Ammon's horn (tissue), 1 donor: ENCODE results near the gene ING2.

Experiments
- DNase-seq: peaks from one replicate; pipeline ENCODE4 v3.0.0-alpha.2; 2016; ENCODE audit warnings: low spot score

ING2 gene

DNA sequence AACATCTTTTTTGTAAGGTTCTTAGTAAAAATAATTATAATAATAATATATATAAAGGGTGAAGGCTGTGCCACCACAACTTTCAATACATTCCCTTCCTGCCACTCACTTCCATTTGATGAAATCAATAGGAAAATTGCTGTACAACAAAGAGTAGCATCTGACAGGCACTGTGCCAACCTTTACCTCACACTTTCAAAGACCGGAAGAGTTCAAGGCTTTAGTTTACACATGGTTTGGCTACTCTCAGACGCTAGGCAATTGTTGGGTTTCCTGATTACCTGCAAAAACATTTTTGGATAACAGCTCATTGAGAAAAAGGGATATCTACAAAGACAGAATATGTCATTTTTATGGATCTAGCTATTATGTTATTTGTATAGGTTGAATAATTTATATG is 5.5 kb upstream of the ING2 start:
- no peak for DNase-seq

DNA sequence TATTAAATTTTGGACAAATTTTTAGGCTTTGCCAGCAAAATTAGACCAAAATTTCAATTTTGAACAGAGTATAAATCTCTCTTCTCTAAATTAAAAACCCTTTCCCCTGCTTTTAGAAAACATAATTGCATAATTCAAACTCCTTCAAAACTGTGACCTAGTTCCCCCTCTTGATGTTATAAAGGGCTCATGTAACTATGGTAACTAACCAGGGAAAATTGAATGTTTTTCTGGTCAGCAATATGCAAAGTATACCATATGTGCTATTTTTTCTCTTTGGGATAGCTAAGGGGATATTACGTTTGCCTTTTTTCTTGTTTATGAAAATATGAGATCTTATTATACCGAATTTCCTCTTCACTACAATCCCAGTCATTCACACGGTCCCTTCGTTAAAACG is 5.1 kb upstream of the ING2 start:
- DNase-seq: no peak

DNA sequence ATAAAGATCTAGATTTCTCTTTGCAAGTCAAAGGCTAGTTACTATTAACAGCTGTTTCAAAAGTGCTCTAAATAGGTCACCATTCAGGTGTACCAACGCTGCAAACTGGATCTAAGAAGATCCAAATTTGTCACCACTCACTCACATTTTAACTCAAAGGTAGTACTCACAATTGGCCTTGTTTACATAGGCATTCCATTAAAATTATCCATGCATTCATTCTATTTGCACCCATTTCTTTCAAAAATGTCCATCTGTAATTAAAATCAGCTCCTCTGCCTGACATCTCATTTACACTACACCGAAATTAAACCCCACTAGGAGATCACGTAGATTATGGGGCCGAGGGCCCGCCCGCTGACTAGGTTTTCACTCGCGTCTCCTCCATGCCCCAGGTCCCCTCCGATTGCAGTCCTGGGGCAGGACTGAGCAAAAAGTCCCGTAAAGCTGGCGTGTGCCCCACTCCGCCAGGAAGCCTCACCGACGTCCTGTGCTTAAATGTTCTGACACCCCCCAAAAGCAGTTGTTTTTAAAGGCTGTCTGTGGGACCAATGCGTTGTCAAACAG is 1.3 kb upstream of the ING2 start:
- no peak for DNase-seq

- DNase-seq: peak; percentile 98
These were observed 561 bp upstream of the ING2 start for GRCh38 chr4:183504064-183504929.

GRCh38 chr4:183505611-183506388 is 942 bp downstream of the ING2 start:
- DNase-seq: peak; percentile 96

DNA sequence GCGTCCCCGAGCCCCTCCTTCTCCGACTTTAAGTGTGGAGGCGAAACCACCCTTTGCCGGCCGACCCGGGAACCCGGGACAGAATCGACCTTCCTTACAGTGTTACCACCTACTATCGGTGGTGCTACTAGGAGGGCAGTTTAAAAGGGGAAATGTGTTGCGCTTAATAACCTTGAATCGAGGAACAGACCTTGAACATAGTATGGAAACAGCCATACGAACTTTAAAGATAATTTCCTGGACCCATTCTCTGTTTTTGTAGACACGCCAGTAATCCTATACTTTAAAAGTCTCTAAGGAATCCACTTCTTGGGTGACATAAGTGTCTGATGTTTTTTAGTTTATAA is 1.5 kb downstream of the ING2 start:
- DNase-seq: no peak

DNA sequence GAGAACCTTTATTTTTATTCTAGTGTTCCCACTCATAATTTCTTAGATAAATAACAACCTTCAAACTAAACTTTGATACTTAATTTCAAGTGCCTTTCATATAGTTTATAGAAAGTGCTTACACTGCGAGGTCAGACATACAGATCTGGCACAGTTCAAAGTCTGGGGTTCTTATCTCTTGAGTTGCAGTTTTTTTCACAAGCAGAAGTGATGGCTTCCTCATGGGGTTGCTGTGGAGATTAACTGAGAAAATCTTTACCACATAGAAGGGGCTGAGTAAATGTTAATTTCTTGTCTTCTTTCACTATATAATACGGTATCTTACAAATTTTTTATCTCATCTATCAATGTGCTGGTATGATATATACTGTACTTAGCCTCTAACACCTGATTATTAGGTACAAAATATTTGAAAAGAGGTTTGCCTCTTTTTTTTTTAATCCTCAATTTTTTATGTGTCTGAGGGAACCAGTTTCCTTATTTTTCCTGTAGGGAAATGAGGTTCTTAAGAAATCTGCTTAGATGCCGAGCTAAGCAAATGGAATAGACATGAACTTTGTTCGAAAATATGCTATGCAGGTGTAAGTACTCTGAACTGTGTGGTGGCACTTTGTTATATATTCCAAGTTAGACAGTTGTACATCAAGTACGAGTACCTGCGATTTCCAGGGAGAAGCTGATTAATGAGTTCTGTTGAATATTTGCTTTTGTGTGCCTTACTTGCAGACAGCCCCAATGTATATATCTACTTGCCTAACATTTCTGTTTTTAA is 3.3 kb downstream of the ING2 start:
- no peak for DNase-seq

GRCh38 chr4:183508697-183509335 is 4.0 kb downstream of the ING2 start:
- DNase-seq: no peak

- DNase-seq: no peak
These were observed 10.6 kb downstream of the ING2 start for GRCh38 chr4:183515411-183515810.

DNA sequence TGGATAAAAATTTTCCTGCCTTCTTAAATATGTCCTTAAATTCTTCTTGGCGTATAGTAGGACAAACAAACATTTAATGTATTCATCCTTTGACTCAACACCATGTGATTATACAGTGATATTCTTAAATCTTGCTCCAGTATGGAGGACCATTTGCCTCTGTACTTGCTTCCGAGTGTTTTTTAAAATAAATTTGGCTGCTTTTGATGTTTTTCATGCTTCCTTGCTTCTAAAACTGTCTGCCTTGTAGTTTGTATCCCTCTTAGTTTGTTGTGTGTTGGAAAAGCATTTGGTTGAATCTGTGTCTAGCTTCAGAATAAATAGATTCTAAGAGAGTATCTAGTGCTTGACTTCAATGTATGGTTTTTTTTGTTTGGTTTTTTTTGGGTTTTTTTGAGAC is 12.3 kb downstream of the ING2 start:
- DNase-seq: no peak

DNA sequence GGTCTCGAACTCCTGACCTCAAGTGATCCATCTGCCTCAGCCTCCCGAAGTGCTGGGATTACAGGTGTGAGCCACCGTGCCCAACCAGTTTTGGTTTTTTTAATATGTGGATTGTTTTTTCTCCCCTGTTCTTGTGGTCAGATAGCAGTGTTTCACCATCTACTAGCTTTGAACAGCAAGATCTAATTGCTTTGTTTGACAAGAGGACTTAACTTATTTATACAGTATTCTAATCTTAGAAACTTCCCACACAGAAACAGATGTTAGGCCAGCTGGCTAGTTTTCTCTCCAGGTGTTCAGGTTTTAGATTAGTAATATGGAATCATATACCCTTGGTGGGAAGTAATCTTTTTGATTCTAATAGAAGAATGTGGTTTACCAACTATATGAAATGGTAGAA is 12.9 kb downstream of the ING2 start:
- no peak for DNase-seq

DNA sequence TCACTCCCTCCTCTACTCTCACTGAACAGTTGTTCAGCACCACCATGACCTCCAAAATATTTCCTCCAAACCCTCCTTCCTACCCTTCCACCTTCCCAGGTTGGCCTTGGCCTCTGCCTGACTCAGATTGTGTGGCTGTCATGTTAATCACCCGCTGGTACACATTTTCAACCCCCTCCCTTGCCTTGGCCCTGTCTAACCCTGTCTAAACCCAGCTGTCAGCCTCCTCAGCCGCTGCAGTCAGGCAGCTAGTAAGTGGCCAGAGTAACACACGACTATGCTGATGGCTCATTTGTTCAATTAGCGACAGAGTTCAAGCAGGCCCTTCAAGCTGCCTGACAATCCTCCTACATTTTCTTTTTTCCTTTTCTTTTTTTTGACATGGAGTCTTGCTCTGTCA is 18.0 kb downstream of the ING2 start:
- DNase-seq: no peak

DNA sequence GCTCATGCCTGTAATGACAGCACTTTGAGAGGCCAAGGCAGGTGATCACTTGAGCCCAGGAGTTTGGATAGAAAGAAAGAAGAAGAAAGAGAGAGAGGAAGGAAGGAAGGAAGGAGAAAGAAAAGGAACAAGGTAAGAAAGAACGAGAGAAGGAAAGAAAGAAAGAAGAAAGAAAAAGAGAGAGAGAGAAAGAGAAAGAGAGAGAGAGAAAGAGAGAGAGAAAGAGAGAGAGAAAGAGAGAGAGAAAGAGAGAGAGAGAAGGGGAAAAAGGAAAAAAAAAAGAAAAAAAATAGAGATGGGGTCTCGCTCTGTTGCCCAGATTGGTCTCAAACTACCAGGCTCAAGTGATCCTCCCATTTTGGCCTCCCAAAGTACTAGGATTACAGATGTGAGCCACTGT is 22.5 kb downstream of the ING2 start:
- no peak for DNase-seq

GRCh38 chr4:183532821-183533220 is 28.0 kb downstream of the ING2 start:
- DNase-seq: no peak

DNA sequence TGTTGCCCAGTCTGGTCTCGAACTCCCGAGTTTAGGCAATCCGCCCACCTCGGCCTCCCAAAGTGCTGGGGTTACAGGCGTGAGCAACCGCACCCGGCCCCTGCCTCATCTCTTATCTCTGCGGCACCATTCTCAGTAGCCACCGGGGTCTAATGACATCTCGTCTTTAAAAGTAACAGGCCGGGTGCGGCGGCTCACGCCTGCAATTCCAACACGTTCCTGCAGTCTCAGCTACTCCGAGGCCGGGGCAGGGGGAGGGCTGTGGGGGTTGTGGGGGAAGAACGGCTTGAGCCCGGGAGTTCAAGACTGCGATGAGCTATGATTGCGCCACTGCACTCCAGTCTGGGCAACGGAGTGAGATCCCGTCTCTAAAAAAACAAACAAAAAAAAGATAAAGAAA is 28.8 kb downstream of the ING2 start:
- DNase-seq: no peak

DNA sequence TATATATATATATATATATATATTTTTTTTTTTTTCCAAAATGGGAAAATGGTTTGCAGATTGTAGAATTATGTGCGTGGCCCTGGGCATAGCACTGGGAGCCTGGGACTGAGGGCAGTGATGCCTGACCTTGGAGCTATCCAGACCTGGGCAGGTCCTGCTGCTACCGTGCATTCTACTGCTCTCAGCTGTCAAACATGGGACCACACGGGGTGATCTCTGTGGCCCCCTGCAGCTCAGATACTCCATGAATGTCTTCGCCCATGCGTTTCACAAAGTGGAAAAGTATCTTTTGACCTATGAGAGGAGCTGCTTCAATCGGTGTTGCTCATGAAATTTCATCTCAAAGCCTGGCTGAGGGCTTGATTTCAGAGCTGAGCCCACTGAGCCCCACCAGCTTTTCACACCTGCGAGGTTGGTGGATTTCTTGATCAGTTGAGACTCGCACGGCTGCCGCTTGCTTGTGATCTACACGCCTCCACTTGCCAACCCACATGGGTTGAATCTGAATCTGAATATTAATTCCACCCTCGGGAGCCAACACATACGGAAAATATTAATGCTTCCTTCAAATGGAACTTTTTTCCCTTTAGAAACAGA is 35.7 kb downstream of the ING2 start:
- no peak for DNase-seq

DNA sequence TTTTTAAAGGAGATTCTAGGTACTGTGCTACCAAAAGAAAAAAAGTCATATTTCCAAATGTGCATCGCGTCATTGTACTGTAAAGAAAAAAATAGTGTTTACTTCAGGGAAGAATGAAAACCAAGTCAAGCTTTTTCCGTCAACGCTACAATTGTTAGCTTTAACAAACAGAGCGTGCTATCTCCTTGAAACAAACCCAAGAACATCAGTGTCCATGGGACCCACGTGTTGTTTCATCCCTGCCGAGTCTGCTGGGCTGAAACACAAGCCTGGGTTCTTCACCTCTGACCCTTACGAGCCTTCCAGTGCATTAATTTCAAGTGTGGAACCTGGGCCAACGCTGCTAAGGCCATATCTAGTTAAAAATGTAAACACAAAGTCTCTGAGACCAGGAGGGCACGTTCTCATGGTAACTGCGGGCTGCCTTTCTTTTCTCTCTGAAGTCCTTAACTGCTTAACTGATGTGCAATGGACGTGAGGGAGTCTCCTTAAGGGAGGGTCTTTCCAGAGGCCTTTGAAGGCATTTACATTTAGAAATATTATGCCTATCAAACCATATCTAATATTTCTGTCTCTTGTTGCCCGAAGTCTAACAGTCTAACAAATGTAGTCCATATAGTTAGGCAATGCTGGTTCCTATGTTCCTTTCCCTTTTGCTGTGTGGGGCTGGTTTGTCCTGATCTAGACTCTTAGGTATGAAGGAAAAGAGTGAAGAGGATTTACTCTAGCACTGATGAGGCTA is 36.3 kb downstream of the ING2 start:
- DNase-seq: no peak

GRCh38 chr4:183541752-183542040 is 36.8 kb downstream of the ING2 start:
- no peak for DNase-seq

DNA sequence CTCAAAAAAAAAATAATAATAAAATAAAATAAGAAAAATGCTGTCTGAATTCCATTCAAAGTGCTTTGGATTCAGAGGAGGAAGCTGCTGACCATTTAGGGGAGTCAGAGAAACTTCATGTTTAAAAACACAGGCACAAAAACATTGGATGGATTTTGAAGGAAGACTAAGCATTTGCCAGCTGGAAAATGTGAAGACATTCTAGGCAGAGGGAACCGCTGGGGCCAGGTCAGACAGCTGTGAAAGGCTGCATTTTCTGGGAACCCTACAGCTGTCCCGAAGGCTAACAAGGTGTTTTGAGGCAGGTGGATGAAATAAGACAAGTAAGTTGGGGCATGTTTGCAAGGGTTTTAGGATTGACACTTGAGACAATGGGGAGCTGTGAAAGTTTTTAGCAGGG is 38.6 kb downstream of the ING2 start:
- DNase-seq: no peak

DNA sequence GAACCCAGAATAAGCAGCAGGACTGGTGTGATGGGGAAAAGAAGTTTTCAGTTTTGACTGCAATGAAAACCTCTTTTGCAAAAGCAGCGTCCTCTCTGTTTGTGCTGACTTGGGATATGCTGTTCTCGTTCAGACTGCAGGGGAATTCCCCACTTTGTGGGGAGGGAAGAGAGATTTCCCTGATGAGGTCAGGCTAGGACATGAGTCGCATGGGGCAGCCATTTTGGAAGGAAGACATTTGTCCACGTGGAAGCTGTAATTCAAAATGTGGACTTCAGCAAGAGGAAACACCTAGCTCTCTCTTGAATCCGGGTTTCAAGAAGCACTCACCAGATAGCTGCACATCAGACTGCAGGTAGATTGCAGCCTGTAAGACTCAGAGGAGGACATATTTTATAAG is 39.3 kb downstream of the ING2 start:
- no peak for DNase-seq

DNA sequence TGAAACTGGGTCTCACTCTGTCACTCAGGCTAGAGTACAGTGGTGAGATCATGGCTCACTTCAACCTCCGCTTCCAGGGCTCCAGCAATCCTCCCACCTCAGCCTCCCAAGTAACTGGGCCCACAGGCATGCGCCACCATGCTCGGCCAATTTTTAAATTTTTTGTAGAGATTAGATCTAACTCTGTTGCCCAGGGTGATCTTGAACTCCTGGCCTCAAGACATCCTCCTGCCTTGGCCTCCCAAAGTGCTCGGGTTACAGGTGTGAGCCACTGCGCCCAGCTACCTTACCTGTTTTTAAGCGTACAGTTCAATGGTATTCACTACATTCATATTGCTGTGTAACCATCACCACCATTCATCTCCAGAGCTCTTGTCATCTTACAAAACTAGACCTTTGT is 41.5 kb downstream of the ING2 start:
- DNase-seq: no peak
